Brain microvascular endothelial cell (primary cell): ENCODE data around the gene ANKRD7.

ENCODE experiments used
- DNase-seq: peaks from one replicate; pipeline ENCODE4 v3.0.0-alpha.2; 2020
- H3K27ac ChIP-seq: fragments of 250-450 bp; sonication (Bioruptor Pico); 2 replicates; pipeline ENCODE4 v1.5.1; 2020; ENCODE audit warnings: mild to moderate bottlenecking, moderate library complexity
- H3K27me3 ChIP-seq: fragments of 250-450 bp; sonication (Bioruptor Pico); replicated peaks from 2 replicates; pipeline ENCODE4 v1.5.1; 2020; ENCODE audit warnings: mild to moderate bottlenecking
- H3K36me3 ChIP-seq: fragments of 250-450 bp; sonication (Bioruptor Pico); replicated peaks from 2 replicates; pipeline ENCODE4 v1.5.1; 2020; ENCODE audit warnings: mild to moderate bottlenecking
- H3K4me3 ChIP-seq: 2 replicates; pipeline ENCODE4 v1.5.1; 2011; ENCODE audit warnings: low read depth, mild to moderate bottlenecking, control low read depth, low read length, moderate library complexity
- CTCF ChIP-seq: IDR thresholded peaks from 2 replicates; pipeline ENCODE4 v1.5.1; 2011; ENCODE audit warnings: low read depth, mild to moderate bottlenecking, moderate library complexity, low read length, control low read depth, inconsistent platforms; ENCODE audit errors: missing control alignments
- in situ Hi-C: cut with HindIII; loops from 2 replicates; pipeline ENCODE4 v1.10.0; 2017; ENCODE audit warnings: low sequenced_read_pairs, low pct_ligation_motif_present

ANKRD7 gene

GRCh38 chr7:118288098-118288497 lies 63.6 kb downstream of the ANKRD7 start:
- no peak for TF ChIP-seq CTCF
- H3K36me3 ChIP-seq = no peaks in the 10 kb centered on the region
- H3K27me3 ChIP-seq = no peaks in the 10 kb centered on the region
- no peak overlapping the region for H3K27ac ChIP-seq
- no peak for DNase-seq
- no peak overlapping the region for H3K4me3 ChIP-seq
- in situ Hi-C loops = no loop called here

GRCh38 chr7:118289476-118289875 lies 65.0 kb downstream of the ANKRD7 start:
- Histone ChIP-seq H3K4me3 (no peak overlapping the region), H3K27me3 (no peaks in the 10 kb centered on the region), H3K36me3 (no peaks in the 10 kb centered on the region), H3K27ac (no peak overlapping the region)
- in situ Hi-C loops = no loop called here
- no peak for DNase-seq
- TF ChIP-seq CTCF = no peak
